RPMI7951 (cell line): ENCODE data around the gene UBE2E2. TPM values are rescaled to one million over a fixed set of nuclear protein-coding genes. Genes with fewer than 3 reads are reported as not detected.

ENCODE experiments used
- DNase-seq: peaks from one replicate; pipeline ENCODE4 v3.0.0-alpha.2; 2012; ENCODE audit warnings: low read depth
- total RNA-seq: library from RNA; depleted of rRNA; stranded (reverse); fragments of >200 nt; shearing (Covaris generic); gene quantifications from 2 replicates; pipeline ENCODE4 v1.2.3, GENCODE V29; 2014

The UBE2E2 gene
- total RNA-seq, 1 experiment from 2014 or later, result 91.9 TPM

DNA sequence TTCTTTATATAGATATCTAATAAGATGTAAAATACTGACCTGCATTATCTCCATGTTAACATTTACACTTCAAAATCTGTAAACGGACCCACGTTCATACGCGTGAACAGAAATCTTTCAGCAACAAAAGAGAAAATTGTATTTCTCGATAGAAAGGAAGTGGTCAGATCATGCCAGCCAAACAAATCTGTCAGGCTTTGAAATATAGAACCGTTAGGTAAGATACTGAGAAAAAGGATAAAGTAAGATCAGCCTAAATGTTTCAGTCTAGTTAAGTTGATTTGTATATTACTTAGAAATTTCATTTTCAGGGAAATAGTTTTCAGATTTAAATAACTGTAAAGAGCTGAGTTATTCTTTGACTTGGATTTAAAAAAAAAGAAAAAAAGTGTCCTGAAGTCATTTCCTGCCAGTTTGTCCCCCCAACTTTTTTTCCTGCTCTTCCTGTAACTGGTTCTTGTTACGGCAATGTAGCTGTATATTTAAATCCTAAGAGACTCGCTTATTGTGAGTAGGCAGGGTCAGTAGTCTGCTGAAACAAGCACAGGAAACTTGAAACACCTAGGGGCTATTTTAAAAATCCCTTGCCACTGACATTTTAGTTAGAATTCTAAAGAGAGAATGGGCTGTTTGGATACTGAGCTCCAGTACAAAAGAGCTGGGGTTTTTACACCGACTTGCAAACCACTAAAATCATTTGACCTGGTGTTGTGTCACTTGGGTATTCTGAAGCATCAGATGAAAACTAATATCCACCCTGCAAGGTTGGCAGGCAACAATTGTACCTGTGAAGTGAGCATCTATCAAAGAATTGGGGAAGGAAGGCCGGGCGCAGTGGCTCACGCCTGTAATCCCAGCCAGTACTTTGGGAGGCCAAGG is 237.5 kb downstream of the UBE2E2 start:
- no peak for DNase-seq

DNA sequence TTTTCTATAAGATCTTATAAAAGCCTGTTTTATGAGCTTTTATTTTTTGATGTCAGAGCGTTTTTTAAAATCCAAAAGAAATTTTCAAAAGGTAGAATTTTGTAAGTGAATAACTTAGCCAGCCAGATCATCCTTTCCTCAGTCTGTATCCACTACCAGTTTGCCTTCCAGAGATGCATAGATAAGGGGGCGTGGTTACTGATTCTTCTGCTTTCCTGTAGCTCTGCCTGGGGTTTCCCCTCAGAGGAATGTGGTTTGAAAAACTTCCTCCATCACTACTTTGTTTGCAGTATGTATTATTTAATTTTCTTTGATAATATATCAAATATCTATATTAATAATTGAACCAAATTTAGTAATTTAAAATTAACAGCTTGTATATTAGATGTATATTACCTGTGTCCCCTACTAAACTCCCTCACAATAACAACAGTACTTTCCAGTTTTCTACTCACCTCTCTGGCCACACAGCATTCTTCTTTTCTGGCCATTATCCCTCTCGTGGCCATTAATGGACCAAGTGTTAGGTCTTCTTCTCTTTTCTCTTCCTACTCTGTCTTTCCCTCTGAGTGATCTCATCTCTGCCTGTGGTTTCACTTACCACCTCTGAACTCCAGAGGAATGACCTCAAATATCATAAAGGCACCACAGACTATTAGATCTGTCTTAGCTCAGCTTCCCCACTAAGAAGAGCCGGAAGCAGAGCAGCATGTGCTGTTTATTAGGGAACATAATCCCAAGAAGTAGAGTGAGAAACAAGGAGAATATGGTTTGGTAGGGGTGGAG is 239.7 kb downstream of the UBE2E2 start:
- DNase-seq, result peak; percentile 54

DNA sequence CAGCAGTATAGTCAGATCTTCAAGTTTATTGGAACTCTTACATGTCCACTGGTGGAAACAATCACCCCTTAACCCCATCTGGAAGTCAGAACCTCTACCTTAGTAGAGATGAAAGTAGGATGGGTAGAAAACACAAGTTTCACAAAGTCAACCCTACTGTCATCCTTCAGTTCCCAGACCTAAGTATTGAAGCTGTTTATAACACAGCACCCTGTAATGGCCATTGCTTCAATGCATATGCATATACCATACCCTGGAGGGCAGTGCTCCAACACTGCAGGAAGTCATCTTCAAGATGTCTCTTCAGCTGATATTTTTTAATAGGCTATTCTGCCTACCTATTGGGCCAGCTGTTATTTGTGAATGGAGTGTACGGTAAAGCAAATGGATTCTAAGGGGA is 241.3 kb downstream of the UBE2E2 start:
- no peak for DNase-seq

DNA sequence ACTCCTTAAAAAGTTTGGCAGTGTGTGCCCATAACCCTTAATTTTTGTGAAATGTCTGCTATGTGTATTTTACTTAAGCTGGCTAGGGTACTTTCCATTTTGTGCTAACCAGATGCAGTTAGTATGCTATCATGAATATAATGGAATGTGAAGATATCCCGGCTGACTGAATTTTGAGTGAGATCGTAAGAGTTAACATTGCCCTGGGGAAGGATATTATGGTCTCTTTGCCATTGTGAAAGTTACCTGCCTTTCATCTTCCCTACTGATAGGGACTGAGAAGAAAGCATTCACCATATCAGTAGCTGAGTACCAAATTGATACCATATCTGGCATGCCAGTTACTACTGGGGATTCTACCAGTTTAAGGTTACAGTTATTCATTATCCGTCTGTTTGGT is 243.2 kb downstream of the UBE2E2 start:
- DNase-seq, result no peak

DNA sequence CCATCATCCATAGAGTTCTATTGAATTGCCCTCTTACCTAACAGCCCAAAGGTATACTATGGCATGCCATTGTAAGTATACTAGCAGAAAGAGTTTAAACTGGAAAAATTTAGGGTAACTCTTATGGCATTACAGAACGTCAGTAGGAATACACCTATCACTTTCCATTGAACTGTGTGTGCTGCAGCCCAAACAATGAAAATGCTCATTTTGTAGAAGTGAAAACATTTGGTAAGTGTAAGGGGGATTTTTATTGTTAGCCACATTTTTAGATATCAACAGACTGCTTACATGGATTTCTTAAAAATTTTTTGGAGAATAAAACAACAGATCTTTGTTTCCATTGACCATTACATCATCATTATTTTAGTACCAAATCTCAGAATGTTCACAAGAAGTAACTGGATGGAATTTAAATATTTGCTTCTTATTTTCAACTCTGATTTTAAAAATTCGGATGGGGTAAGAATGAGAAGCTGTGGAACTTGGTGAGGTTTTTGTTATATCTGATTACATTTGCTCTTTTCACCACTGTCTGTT is 245.9 kb downstream of the UBE2E2 start:
- no peak for DNase-seq

DNA sequence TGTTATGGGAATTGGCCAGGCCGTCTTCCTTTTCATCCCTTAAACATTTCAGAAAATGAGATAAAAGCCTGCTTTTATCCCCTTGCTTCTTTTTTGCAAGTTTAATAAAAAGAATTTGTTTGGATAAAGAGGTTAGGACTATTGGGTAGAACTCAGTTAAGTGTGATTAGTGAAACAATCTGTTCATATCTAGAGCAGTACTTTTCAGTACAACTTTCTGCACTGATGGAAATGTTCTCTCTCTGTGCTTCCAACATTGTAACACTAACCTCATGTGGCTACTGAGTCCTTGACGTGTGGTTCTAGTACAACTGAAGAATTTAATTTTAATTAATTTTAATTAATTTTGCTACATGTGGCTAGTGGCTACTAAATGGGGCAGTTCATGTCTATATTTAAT is 246.9 kb downstream of the UBE2E2 start:
- no peak for DNase-seq

DNA sequence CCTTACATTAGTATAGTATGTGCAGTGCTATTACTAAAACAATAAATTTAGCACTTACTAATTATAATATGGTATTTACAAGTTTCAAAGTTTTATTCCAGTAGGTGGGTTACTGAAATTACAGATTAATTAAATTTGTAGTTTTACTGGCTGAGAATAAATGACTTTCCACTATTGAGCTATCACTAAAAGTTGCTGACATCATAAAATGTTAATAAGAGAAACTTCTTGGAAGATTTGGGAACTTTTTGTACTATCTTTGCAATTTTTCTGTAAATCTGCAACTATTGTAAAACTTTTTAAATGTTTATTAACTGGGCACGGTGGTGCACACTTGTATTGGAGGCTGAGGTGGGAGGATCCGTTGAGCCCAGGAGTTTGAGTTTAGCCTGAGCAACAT is 247.7 kb downstream of the UBE2E2 start:
- DNase-seq, result no peak

DNA sequence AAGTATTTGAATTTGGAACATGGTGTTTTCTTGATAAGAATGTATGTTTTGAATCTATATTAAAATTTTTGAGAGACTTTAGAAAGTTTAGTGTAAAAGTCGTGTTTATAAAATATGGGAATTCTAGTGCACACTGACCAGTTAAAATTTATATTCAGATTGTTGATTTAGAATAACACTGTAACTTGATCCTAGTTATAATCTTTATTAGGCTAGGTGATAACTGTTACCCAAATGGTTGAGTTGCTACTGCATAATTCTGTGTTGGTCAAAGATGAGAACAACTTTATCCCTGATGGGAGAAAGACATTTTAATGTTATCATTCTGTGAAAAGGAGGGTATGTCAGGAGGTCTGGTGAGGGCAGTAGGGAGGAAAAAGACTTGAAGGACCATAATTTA is 249.3 kb downstream of the UBE2E2 start:
- no peak for DNase-seq

DNA sequence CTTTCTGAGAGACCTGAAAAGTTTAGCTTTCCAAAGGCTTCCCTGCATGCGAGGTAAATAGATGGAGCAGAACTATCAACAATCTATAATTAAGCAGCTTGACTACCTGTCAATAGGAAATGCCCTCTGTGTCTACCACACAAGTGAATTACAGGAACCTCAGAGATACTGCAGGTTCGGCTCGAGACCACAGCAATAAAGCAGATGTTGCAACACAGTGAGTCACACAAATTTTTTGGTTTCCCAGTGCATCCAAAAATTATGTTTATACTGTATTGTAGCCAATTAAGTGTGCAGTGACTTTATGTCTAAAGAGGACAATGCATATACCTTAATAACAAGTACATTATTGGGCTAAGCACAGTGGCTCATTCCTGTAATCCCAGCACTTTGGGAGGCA is 252.0 kb downstream of the UBE2E2 start:
- DNase-seq, result peak; percentile 79

DNA sequence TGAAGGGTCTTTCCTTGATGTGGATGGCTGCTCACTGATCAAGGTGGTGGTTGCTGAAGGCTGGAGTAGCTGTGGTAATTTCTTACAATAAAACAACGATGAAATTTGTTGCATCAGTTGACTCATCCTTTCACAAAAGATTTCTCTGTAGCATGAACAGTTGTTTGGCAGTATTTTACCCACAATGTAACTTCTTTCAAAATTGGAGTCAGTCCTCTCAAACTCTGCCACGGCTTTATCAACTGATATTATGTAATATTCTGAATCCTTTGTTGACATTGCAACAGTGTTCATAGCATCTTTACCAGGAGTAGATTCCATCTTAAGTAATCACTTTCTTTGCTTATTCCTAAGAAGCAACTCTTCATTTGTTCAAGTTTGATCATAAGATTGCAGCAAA is 252.6 kb downstream of the UBE2E2 start:
- DNase-seq, result peak; percentile 54

DNA sequence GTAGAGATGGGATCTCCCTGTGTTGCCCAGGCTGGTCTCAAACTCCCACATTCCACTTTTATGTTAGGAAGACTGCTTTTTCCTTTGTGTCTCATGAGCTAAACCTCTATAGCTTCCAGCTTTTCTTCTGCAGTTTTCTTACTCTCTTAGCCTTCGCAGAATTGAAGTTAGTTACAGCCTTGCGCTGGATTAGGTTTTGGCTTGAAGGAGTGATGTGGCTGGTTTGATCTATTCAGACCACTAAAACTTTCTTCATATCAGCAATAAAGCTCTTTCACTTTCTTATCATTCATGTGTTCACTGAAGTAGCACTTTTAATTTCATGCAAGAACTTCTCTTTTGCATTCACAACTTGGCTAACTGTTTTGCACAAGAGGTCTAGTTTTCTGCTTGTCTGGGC is 254.6 kb downstream of the UBE2E2 start:
- DNase-seq, result no peak

DNA sequence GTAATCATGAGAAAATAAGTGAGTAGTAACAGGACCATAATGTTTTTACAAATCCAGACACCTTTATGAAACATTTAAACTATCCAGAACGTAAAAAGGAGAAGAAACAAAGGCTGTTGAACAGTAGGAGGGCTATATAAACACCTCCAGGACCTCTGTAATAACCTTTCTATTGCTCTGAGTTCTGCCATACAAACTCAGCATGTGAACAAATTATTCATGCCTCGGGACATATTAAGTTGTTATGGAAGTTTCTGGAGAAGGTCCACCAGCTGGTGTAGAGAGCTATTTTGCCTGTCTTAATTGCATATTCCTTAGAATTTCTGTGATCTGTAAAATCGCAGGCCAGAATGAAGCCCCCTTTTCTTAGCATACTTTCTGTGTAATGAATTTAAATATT is 256.3 kb downstream of the UBE2E2 start:
- peak; percentile 11 for DNase-seq

DNA sequence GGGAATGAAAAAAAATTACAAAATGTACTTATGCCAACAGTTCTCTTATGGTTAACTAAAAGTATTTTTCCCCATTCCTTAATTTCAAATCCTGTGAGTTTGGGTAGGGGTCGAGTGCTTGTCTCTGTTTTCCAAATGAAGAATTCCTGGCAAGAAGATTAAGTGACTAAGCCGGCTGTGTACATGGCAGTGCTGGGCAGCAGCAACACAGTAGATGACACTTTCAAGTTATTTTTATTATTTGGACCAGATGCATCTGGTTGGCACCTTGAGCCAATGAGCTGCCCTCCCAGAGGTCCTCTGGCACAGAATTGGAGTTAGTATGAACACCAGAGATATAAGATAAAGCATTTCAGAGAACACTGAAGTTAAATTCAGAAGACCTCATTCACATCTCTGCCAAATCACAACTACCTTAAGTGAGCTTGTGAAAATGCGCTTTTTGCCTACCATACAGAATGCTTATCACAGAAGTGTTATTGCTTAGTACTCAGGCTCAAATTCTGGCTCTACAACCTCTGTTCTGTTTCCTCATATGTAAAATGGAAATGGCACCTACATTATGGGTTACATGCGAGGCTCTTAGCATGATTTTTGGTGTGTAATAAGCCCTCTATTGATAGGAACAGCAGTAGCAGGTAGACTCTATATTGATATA is 256.9 kb downstream of the UBE2E2 start:
- DNase-seq, result peak; percentile 27

DNA sequence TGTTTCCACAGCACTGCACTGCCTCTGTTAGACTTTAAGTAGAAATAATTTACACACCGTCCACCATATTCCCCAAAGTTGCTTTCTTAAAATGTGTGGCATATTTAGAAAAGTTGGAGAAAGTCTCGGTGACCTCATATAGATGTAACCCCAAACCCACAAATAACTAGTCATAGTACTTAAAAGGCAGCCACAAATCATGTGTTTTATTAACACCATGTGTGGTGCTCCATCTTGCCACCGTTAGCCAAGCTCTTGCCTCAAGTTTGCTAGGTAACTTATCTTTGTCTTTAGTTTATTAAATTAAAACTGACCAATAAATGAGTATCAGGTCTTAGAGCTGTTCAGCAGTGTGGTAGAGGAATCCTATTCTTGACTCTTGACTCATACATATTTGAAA is 257.9 kb downstream of the UBE2E2 start:
- peak; percentile 59 for DNase-seq

DNA sequence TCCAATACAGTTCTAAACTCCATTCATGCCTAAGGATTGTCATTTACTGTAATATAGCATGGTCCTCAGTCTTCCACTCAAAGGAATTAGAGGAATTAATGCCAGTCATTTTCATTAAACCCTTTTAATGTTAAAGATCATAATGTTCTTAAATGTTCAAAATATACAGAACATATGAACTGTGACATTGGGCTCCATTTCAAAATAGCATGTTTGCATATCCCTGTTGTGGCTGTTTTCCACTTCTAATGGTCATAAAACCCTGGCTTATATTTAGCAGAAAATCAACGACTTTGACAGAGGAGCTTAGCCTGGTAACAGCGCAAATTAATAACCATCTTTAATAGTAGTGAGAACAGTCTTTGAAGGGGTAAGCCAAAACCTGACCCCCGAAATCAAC is 260.7 kb downstream of the UBE2E2 start:
- DNase-seq, result no peak

DNA sequence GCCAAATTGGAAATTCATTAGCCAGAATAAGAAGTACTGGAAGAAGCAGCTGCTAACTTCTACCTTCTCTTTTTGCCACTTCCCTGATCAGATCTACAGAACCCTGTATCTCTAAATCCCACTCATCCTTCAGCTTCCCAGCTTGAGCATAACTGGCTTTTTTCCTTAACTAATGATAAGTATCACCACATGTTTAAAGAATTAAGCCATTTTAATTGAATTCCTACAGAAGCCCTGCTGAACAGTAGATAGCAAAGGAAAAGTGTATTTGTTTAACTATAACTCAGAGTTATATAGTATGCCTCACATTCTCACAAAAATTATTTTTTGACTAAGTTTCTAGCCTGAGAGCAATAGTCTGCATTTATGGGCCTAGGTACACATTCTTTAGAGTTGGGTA is 262.4 kb downstream of the UBE2E2 start:
- no peak for DNase-seq

DNA sequence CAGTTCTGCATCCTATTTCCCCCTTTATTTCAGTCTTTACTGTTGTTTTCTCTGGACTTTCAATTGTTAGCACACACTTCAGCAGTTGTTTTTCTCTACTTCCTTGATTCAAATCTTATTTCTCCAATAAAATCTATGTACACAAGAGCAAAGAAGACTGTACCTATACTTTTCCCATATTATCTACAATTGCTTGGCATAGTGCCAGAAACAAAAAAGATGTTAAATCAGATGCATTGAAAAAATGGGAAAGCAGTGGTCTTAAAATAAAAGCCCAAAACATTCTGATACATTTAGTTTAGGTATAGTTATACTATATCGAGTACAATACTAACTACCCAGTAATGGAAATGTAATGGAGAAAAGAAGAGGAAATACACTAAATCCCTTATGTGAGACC is 265.1 kb downstream of the UBE2E2 start:
- DNase-seq, result no peak

DNA sequence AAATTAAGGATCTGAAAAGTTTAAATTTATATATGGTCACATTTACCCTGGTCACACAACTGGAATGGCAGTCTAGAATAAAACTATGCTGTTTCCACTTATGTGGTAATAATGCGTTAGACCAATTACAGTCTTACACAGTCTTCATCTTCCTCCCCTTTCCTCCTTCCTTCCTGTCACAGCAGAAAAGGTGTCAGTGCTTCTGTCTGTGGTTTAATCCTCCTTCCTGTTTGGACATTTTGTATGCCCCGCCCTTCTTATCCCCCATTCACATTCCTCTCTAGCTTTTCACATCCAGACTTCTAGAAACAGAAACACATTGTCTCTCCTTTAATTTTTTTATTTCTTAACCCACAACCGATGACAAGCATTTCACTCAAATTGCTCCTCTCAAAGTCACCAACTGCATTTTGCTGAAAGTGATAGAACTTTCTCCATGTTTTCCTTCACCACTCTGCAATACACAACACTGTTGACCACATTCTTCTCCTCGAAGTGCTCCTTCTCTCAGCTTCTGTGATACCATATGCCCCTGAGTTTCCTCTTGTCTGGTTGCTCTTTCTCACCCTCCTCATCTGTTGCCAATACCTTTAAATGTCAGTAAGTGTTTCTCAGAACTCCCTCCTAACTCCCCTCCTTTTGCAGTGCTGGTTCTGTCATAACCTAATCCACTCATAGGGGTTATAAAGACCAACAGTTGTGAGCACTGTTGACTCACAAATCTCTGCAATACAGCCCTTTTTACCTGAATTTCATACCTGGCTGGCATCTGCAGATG is 271.6 kb downstream of the UBE2E2 start:
- DNase-seq, result peak; percentile 29

DNA sequence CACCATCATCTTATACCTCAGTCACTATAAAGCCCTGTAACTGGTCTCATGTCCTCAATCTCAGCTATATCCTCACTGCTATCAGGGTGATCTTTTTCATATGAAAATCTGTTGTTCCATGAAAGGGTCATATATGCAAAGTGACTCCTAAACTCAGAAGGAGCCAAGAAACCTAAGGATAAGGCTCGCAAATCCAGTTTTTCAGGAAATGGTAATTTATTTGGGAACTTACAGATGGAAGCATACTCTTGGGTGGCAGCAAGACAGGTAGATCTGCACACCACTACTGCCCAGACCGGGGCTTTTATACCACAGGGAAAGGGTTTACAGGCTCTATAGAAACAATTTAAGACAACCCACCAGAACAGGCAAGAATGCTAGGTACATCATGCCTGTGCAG is 272.3 kb downstream of the UBE2E2 start:
- DNase-seq, result no peak

DNA sequence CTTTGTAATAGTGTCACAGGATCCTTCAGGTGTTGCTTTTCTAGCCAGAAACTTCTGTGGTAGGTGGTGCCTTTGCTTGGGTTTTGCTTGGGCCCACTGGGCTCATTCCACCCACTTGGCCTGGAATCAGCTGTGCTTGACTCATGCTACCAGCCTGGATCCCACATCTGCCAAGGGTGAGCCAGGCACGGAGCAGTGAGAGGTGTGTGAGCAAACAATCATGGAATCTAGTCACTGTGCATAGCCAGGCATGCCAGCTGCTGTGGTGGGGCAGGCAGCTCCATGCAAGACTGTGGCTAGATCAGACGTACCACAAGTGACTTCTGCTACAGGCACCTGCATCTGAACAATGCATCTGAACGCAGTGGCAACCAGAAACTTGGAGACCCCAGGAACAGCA is 275.9 kb downstream of the UBE2E2 start:
- peak; percentile 45 for DNase-seq

DNA sequence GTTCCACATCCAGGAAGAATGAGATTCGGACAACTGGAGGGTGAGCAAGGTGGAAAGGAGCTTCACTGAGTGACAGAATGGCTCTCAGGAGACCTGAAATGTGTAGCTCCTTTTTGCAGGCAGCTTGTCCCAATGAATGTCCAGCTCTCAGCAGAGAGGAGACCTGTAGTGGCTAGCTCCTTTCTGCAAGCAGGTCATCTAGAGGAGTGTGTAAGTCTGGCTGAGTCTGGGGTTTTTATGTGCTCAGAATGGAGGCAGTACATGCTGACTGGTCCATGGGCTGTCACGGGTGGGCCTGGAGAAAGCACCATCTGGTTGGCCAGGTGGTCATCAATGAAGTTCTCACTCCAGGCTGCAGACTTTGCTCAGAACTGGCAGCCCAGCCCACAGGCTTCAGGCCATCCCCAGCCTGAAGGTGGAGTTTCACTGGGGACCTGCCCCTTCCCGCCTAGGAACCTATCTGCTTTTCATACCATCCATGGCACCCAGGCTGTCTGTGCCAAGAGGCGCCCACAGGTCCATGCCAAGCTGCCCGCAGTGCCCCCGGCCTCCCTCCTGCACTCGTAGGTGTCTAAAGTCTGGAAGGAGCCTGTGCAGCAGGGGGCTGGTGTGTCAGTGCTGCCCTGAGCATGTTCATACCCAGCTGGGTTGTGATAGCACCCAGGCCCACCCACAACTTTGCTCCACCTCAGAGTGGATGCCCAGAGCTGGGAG is 276.6 kb downstream of the UBE2E2 start:
- no peak for DNase-seq
